Measurements from ENCODE around the gene KHDC4. TPM values are rescaled to one million over a fixed set of nuclear protein-coding genes. Genes with fewer than 3 reads are reported as not detected.

Gene KHDC4
- total and polyA plus RNA-seq, 9 of the 15 experiments (the other 6 are each of a cell fraction or from before 2014, with no cell fraction given) = 12.1 to 185 (median 65.6) TPM

DNA sequence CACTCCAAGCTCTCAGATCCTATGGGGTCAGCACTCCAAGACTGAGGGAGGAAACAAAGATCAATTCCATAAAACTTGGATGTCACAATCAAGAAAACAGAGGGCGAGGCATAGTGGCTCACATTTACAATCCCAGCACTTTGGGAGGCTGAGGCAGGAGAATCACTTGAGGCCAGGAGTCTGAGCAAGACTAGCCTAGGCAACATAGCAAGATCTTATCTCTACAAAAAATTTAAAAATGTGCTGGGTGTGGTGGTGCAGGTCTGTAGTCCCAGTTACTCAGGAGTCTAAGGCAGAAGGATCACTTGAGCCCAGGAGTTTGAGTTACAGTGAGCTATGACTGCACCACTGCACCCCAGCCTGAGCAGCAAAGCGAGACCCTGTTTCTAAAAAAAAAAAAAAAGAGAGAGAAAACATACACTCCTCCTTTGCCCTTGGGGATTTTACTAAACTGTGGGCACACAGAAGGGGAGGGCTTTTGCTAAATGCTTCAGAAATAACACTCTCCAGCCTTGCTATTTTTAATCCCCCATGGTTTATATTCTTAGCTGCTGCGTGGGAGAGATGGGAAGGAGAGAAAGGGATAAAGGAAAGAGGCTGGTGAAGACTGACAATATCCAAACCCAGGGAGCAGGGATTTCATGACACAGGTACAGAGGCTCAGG lies 26.0 kb upstream of the KHDC4 start:
- H3K9me1 ChIP-seq (ENCODE audit: control insufficient read depth, insufficient read depth, low read length) = no peaks in the 10 kb centered on the region
- ChIA-PET CTCF (ENCODE audit: low intra/inter-chr PET ratio) (no interaction called here), POLR2A (interaction anchor here (1.0 to 5.6 kb wide), 5 partner anchors 11 to 16 kb away, joined by 3 to 26 read pairs (median 3); no protein-coding TSS in a partner anchor)
- intact Hi-C loops (cut with micrococcal nuclease) = no loop called here
- TF ChIP-seq SIRT6 (IDR thresholded peaks at IDR 0.05; ENCODE audit: low read depth, low read length) = no peak
- no peak for TF ChIP-seq ZFP36 (IDR thresholded peaks at IDR 0.05; ENCODE audit: low read depth, low read length, partially characterized antibody)
- TF ChIP-seq, protein P1, sequence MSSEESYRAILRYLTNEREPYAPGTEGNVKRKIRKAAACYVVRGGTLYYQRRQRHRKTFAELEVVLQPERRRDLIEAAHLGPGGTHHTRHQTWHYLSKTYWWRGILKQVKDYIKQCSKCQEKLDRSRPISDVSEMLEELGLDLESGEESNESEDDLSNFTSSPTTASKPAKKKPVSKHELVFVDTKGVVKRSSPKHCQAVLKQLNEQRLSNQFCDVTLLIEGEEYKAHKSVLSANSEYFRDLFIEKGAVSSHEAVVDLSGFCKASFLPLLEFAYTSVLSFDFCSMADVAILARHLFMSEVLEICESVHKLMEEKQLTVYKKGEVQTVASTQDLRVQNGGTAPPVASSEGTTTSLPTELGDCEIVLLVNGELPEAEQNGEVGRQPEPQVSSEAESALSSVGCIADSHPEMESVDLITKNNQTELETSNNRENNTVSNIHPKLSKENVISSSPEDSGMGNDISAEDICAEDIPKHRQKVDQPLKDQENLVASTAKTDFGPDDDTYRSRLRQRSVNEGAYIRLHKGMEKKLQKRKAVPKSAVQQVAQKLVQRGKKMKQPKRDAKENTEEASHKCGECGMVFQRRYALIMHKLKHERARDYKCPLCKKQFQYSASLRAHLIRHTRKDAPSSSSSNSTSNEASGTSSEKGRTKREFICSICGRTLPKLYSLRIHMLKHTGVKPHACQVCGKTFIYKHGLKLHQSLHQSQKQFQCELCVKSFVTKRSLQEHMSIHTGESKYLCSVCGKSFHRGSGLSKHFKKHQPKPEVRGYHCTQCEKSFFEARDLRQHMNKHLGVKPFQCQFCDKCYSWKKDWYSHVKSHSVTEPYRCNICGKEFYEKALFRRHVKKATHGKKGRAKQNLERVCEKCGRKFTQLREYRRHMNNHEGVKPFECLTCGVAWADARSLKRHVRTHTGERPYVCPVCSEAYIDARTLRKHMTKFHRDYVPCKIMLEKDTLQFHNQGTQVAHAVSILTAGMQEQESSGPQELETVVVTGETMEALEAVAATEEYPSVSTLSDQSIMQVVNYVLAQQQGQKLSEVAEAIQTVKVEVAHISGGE (CRISPR knock-in tag; IDR thresholded peaks at IDR 0.05) = no peak
- no peak for TF ChIP-seq ARID2 (IDR thresholded peaks at IDR 0.05)
- TF ChIP-seq BRCA1 (IDR thresholded peaks at IDR 0.05) = no peak
- no peak for TF ChIP-seq BRCA1 (CRISPR knock-in tag; IDR thresholded peaks at IDR 0.05)
- H3K4me3 ChIP-seq = no peak overlapping the region
- H3K9ac ChIP-seq (ENCODE audit: insufficient read depth in 1 of 2, low read depth in 2 of 2, low read length in 2 of 2) = no peak overlapping the region; a peak in 1 of 4 replicates
- no peaks in the 10 kb centered on the region for H3K9me3 ChIP-seq (replicated peaks; ENCODE audit: control insufficient read depth, insufficient read depth, low read depth, low read length)
- 91% methylated on average over 2 of the region's 3 CpGs for WGBS (ENCODE audit: insufficient coverage, low coverage, missing lambda C conversion rate)
- H3K27ac ChIP-seq (ENCODE audit: extremely low read depth, low read depth, low read length) = no peak overlapping the region; the same call in 2 of the 3 replicates
- no peaks in the 10 kb centered on the region for H3K27me3 ChIP-seq (ENCODE audit: control insufficient read depth in 2 of 2, insufficient read depth in 2 of 2, low read length in 2 of 2)
- no peak for DNase-seq (ENCODE audit: extremely low read depth in 1 of 4, low spot score in 3 of 4)
- H3K4me1 ChIP-seq (replicated peaks in 1 of 2; ENCODE audit: control insufficient read depth in 2 of 2, insufficient read depth in 2 of 2, low read length in 2 of 2) = peaks cover 3 to 23% of the 10 kb centered on the region in 2 experiments; a peak in 4 of 5 replicates
- H4K20me1 ChIP-seq (replicated peaks; ENCODE audit: control insufficient read depth, insufficient read depth, low read length) = peaks cover 11% of the 10 kb centered on the region; the same call in 1 of the 2 replicates
- H3K4me2 ChIP-seq (ENCODE audit: insufficient read depth, low read length) = no peak overlapping the region
- H2AFZ ChIP-seq (ENCODE audit: low read depth, low read length) = no peak overlapping the region
- H3K36me3 ChIP-seq (ENCODE audit: control insufficient read depth, insufficient read depth, low read length) = peaks cover 89% of the 10 kb centered on the region; the same call in 2 of the 3 replicates
- H3K79me2 ChIP-seq (ENCODE audit: control insufficient read depth, insufficient read depth, low read length) = peaks cover 10% of the 10 kb centered on the region; the same call in 2 of the 3 replicates
- ATAC-seq = no peak
- in situ Hi-C loops (cut with MboI) = no loop called here
- BruUV-seq (replicated peaks) = no TSS peak
- peak; percentile 11 for FAIRE-seq

Data from K562 (cell line).